Astrocyte (in vitro differentiated cells and primary cell): ENCODE data around the gene CNOT10. TPM values are rescaled to one million over a fixed set of nuclear protein-coding genes. Genes with fewer than 3 reads are reported as not detected.

Experiments used
- DNase-seq: peaks from one replicate; pipeline ENCODE4 v3.0.0-alpha.2; 2010; ENCODE audit warnings: low read depth
- FAIRE-seq: peaks from 2 replicates; lab custom pipeline; 2011; peaks lifted over from hg19 to GRCh38; lab: Jason Lieb, UNC
- H2AFZ ChIP-seq: 2 replicates; pipeline ENCODE4 v1.6.0; 2012; ENCODE audit warnings: low read depth, low read length, inconsistent platforms
- H3K27ac ChIP-seq: 2 replicates; pipeline ENCODE4 v1.5.1; 2011; ENCODE audit warnings: low read depth, low read length, inconsistent platforms
- H3K27me3 ChIP-seq: 2 replicates; pipeline ENCODE4 v1.6.0; 2011; ENCODE audit warnings: low read length, inconsistent platforms; ENCODE audit not compliant: insufficient read depth
- H3K36me3 ChIP-seq: 2 replicates; pipeline ENCODE4 v1.5.1; 2011; ENCODE audit warnings: low read length, inconsistent platforms; ENCODE audit not compliant: insufficient read depth
- H3K4me1 ChIP-seq: 2 replicates; pipeline ENCODE4 v1.5.1; 2011; ENCODE audit warnings: low read length, inconsistent platforms; ENCODE audit not compliant: insufficient read depth
- H3K4me2 ChIP-seq: 2 replicates; pipeline ENCODE4 v1.6.0; 2012; ENCODE audit warnings: low read length, inconsistent platforms
- H3K4me3 ChIP-seq: 2 replicates; pipeline ENCODE4 v1.5.1; 2011; ENCODE audit warnings: low read depth, mild to moderate bottlenecking, low read length, inconsistent platforms; ENCODE audit not compliant: insufficient read depth
- H3K79me2 ChIP-seq: 2 replicates; pipeline ENCODE4 v1.6.0; 2012; ENCODE audit warnings: mild to moderate bottlenecking, low read length, inconsistent platforms; ENCODE audit not compliant: insufficient read depth
- H3K9ac ChIP-seq: 2 replicates; pipeline ENCODE4 v1.6.0; 2012; ENCODE audit warnings: mild to moderate bottlenecking, low read length, inconsistent platforms
- H3K9me3 ChIP-seq: 2 replicates; pipeline ENCODE4 v1.5.1; 2012; ENCODE audit warnings: low read depth, mild to moderate bottlenecking, low read length, inconsistent platforms; ENCODE audit not compliant: insufficient read depth
- H4K20me1 ChIP-seq: 2 replicates; pipeline ENCODE4 v1.6.0; 2012; ENCODE audit warnings: low read length, inconsistent platforms; ENCODE audit not compliant: insufficient read depth
- H3K27ac Mint-ChIP-seq: one replicate; pipeline ENCODE4 v1.8.0; 2021; ENCODE audit warnings: mild to moderate bottlenecking, mixed read lengths; ENCODE audit not compliant: unreplicated experiment
- H3K27me3 Mint-ChIP-seq: one replicate; pipeline ENCODE4 v1.8.0; 2021; ENCODE audit warnings: low read depth, mixed read lengths; ENCODE audit not compliant: unreplicated experiment
- H3K36me3 Mint-ChIP-seq: one replicate; pipeline ENCODE4 v1.8.0; 2021; ENCODE audit warnings: low read depth, mixed read lengths; ENCODE audit not compliant: unreplicated experiment
- H3K4me1 Mint-ChIP-seq: one replicate; pipeline ENCODE4 v1.8.0; 2021; ENCODE audit warnings: low read depth, mixed read lengths; ENCODE audit not compliant: unreplicated experiment
- H3K4me3 Mint-ChIP-seq: one replicate; pipeline ENCODE4 v1.8.0; 2021; ENCODE audit warnings: mild to moderate bottlenecking, moderate library complexity, mixed read lengths; ENCODE audit not compliant: unreplicated experiment
- H3K9me3 Mint-ChIP-seq: one replicate; pipeline ENCODE4 v1.8.0; 2021; ENCODE audit warnings: mild to moderate bottlenecking, mixed read lengths; ENCODE audit not compliant: unreplicated experiment
- EZH2 ChIP-seq: IDR thresholded peaks from 2 replicates; pipeline ENCODE4 v1.6.1; 2012; ENCODE audit warnings: mild to moderate bottlenecking, low read length, inconsistent platforms; ENCODE audit not compliant: insufficient read depth
- total RNA-seq: library from RNA; stranded (reverse); gene quantifications from 2 replicates; pipeline ENCODE4 v1.2.1, GENCODE V29; 2021
- TF ChIP-seq, protein P1 (sequence below): IDR thresholded peaks from 2 replicates; pipeline ENCODE4 v1.5.1; 2011; ENCODE audit warnings: low read depth, mild to moderate bottlenecking, inconsistent platforms, low read length, moderate library complexity; ENCODE audit not compliant: insufficient read depth

CNOT10 gene
- total RNA-seq, 1 donor from 2014 or later, result 26.2 TPM

DNA sequence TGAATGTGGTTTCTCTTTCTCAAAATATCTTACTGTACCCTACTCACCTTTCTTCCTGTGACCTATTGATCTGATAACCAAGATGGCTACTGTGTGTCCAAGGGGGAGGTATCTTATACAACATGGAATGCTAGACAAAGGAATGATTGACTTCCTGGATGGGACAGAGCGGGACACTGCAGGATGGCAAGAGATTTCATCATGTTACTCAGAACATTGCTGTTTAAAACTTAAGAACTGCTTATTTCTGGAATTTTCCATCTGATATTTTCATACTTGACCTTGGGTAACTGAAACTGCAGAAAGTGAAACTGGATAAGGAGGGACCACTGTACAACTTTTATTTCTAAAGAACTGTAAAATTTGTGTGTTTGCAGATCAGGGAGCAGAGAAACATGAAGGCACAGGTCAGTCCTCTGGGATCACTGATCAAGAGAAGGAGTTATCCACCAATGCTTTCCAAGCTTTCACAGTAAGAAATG lies 18.5 kb downstream of the CNOT10 start:
- Histone ChIP-seq H3K79me2 (peaks cover 20% of the 10 kb centered on the region), H4K20me1 (peaks cover 13% of the 10 kb centered on the region), H3K4me1 (no peaks in the 10 kb centered on the region), H3K27ac (no peak overlapping the region), H3K9ac (no peak overlapping the region), H3K4me3 (no peak overlapping the region), H3K27me3 (no peaks in the 10 kb centered on the region), H3K4me2 (no peak overlapping the region), H3K36me3 (no peaks in the 10 kb centered on the region), H3K9me3 (no peaks in the 10 kb centered on the region), H2AFZ (peak overlapping the region; percentile 16)
- Mint-ChIP-seq H3K27ac (peak overlapping the region; percentile 90), H3K4me1 (peaks cover 9% of the 10 kb centered on the region), H3K4me3 (peak overlapping the region; percentile 58), H3K9me3 (no peaks in the 10 kb centered on the region), H3K36me3 (no peaks in the 10 kb centered on the region), H3K27me3 (no peaks in the 10 kb centered on the region)
- TF ChIP-seq EZH2, result no peak
- TF ChIP-seq, protein P1, sequence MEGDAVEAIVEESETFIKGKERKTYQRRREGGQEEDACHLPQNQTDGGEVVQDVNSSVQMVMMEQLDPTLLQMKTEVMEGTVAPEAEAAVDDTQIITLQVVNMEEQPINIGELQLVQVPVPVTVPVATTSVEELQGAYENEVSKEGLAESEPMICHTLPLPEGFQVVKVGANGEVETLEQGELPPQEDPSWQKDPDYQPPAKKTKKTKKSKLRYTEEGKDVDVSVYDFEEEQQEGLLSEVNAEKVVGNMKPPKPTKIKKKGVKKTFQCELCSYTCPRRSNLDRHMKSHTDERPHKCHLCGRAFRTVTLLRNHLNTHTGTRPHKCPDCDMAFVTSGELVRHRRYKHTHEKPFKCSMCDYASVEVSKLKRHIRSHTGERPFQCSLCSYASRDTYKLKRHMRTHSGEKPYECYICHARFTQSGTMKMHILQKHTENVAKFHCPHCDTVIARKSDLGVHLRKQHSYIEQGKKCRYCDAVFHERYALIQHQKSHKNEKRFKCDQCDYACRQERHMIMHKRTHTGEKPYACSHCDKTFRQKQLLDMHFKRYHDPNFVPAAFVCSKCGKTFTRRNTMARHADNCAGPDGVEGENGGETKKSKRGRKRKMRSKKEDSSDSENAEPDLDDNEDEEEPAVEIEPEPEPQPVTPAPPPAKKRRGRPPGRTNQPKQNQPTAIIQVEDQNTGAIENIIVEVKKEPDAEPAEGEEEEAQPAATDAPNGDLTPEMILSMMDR, result no peak
- DNase-seq (no peak), FAIRE-seq (peak; percentile 43)

DNA sequence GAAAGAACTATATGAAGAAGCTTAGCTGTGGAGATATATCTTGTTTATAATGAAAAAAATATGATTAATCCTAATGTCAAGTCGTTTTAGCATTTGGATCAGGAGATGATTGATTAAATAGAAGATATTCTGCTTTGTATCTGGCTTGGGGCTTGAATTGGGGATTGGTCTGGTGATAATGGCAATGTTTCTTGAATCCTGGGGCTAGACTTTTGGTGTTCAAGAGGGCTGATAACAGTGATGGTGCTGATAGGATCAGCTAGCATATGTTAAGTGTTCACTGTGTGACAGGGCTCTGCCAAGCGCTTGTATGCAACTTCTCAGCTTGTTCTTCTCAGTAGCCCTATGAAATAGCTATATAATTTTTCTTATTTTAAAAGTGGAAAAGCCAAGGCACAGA lies 20.2 kb downstream of the CNOT10 start:
- H3K4me1 Mint-ChIP-seq, result peaks cover 9% of the 10 kb centered on the region
- H3K4me2 ChIP-seq, result no peak overlapping the region
- H3K27me3 ChIP-seq, result no peaks in the 10 kb centered on the region
- FAIRE-seq (no peak), DNase-seq (no peak)
- H3K9me3 Mint-ChIP-seq, result no peaks in the 10 kb centered on the region
- no peak overlapping the region for H3K9ac ChIP-seq
- H3K4me3 ChIP-seq, result no peak overlapping the region
- H2AFZ ChIP-seq, result no peak overlapping the region
- peaks cover 6% of the 10 kb centered on the region for H3K79me2 ChIP-seq
- H3K4me1 ChIP-seq, result no peaks in the 10 kb centered on the region
- peaks cover under 1% of the 10 kb centered on the region for H3K36me3 Mint-ChIP-seq
- peaks cover 8% of the 10 kb centered on the region for H4K20me1 ChIP-seq
- no peaks in the 10 kb centered on the region for H3K9me3 ChIP-seq
- no peak overlapping the region for H3K27ac ChIP-seq
- TF ChIP-seq, protein P1, result no peak
- TF ChIP-seq EZH2, result no peak
- H3K4me3 Mint-ChIP-seq, result no peak overlapping the region
- H3K27ac Mint-ChIP-seq, result no peak overlapping the region
- H3K27me3 Mint-ChIP-seq, result no peaks in the 10 kb centered on the region
- H3K36me3 ChIP-seq, result peaks cover 2% of the 10 kb centered on the region

- Mint-ChIP-seq H3K36me3 (peaks cover 5% of the 10 kb centered on the region), H3K27me3 (no peaks in the 10 kb centered on the region), H3K4me3 (no peak overlapping the region), H3K9me3 (no peaks in the 10 kb centered on the region), H3K27ac (no peak overlapping the region), H3K4me1 (peaks cover 9% of the 10 kb centered on the region)
- H3K9ac ChIP-seq, result no peak overlapping the region
- FAIRE-seq, result no peak
- no peak overlapping the region for H3K4me2 ChIP-seq
- no peak overlapping the region for H3K27ac ChIP-seq
- no peak overlapping the region for H2AFZ ChIP-seq
- DNase-seq, result peak; percentile 45
- H3K4me3 ChIP-seq, result no peak overlapping the region
- H3K27me3 ChIP-seq, result no peaks in the 10 kb centered on the region
- peaks cover 5% of the 10 kb centered on the region for H4K20me1 ChIP-seq
- H3K4me1 ChIP-seq, result no peaks in the 10 kb centered on the region
- H3K36me3 ChIP-seq, result peaks cover 2% of the 10 kb centered on the region
- H3K79me2 ChIP-seq, result peaks cover 3% of the 10 kb centered on the region
- no peak for TF ChIP-seq EZH2
- TF ChIP-seq, protein P1, result no peak
- no peaks in the 10 kb centered on the region for H3K9me3 ChIP-seq
These were observed 21.5 kb downstream of the CNOT10 start for GRCh38 chr3:32706348-32707025.
